ENCODE measurements around the gene TSC1. TPM values are rescaled to one million over a fixed set of nuclear protein-coding genes. Genes with fewer than 3 reads are reported as not detected.

Gene TSC1
- total RNA-seq, 1 donor = 68.4 TPM

DNA sequence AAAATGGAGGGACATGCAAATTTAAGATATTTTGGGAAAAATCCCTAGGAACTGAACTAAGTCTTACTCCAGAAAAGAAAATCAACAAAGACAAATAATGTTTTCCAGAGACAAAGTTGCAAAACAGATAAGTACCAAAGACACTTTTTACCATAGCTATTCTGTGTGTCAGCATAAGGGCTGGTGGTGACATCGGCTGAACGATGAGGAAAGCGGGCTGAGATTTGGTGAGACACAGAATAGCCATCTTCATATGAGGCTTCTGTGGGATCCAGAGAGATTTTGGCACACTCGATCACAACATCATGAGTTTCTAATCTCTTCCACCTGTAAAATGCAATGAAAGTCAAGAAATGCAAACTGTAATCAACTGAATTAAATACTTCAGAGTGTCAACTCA, 32.3 kb downstream of the TSC1 start:
- TF ChIP-seq, protein P1, sequence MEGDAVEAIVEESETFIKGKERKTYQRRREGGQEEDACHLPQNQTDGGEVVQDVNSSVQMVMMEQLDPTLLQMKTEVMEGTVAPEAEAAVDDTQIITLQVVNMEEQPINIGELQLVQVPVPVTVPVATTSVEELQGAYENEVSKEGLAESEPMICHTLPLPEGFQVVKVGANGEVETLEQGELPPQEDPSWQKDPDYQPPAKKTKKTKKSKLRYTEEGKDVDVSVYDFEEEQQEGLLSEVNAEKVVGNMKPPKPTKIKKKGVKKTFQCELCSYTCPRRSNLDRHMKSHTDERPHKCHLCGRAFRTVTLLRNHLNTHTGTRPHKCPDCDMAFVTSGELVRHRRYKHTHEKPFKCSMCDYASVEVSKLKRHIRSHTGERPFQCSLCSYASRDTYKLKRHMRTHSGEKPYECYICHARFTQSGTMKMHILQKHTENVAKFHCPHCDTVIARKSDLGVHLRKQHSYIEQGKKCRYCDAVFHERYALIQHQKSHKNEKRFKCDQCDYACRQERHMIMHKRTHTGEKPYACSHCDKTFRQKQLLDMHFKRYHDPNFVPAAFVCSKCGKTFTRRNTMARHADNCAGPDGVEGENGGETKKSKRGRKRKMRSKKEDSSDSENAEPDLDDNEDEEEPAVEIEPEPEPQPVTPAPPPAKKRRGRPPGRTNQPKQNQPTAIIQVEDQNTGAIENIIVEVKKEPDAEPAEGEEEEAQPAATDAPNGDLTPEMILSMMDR (IDR thresholded peaks at IDR 0.05; ENCODE audit: extremely low read depth, low read depth, low read length) = no peak
- H3K4me2 ChIP-seq (ENCODE audit: insufficient read depth, low read length) = no peak overlapping the region
- peaks cover 57% of the 10 kb centered on the region for H3K36me3 ChIP-seq (ENCODE audit: insufficient read depth, low read length)
- no peaks in the 10 kb centered on the region for H3K9me3 ChIP-seq (ENCODE audit: low read depth, low read length)
- no peak overlapping the region for H3K4me3 ChIP-seq (ENCODE audit: insufficient read depth, low read length)
- H3K4me1 ChIP-seq (ENCODE audit: insufficient read depth, low read length) = no peaks in the 10 kb centered on the region
- no peaks in the 10 kb centered on the region for H4K20me1 ChIP-seq (ENCODE audit: insufficient read depth, low read length)
- H3K27ac ChIP-seq (ENCODE audit: low read depth, low read length) = no peak overlapping the region
- H2AFZ ChIP-seq (ENCODE audit: low read length) = no peak overlapping the region
- H3K27me3 ChIP-seq (ENCODE audit: insufficient read depth, low read length) = no peaks in the 10 kb centered on the region
- no peaks in the 10 kb centered on the region for H3K79me2 ChIP-seq (ENCODE audit: insufficient read depth, low read length)
- no peak for DNase-seq (ENCODE audit: insufficient read length, low spot score, missing footprints)

DNA sequence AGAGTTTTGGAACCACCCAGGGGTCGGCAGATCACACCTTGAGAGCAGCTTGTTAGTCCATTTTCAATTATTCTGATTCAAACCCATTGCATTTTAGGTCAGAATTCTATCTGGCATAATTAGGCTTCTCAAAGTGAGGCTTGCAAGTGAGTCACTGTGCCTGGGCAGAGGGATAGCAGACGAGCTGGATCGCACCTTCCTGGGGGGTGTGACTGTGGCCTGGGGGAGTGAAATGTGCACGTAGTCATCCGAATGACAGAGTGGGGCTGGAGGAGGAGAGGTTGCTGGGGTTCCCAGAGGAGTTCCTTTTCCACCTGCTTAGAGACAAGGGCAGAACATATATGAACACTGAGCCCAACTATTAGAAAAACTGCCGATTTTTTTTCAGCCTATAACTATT, 34.0 kb downstream of the TSC1 start:
- peaks cover 55% of the 10 kb centered on the region for H3K36me3 ChIP-seq (ENCODE audit: insufficient read depth, low read length)
- TF ChIP-seq, protein P1 (IDR thresholded peaks at IDR 0.05; ENCODE audit: extremely low read depth, low read depth, low read length) = no peak
- no peak for DNase-seq (ENCODE audit: insufficient read length, low spot score, missing footprints)
- no peaks in the 10 kb centered on the region for H3K27me3 ChIP-seq (ENCODE audit: insufficient read depth, low read length)
- no peak overlapping the region for H3K27ac ChIP-seq (ENCODE audit: low read depth, low read length)
- no peaks in the 10 kb centered on the region for H3K79me2 ChIP-seq (ENCODE audit: insufficient read depth, low read length)
- no peak overlapping the region for H3K4me3 ChIP-seq (ENCODE audit: insufficient read depth, low read length)
- H3K9me3 ChIP-seq (ENCODE audit: low read depth, low read length) = no peaks in the 10 kb centered on the region
- H4K20me1 ChIP-seq (ENCODE audit: insufficient read depth, low read length) = no peaks in the 10 kb centered on the region
- H2AFZ ChIP-seq (ENCODE audit: low read length) = no peak overlapping the region
- no peaks in the 10 kb centered on the region for H3K4me1 ChIP-seq (ENCODE audit: insufficient read depth, low read length)
- no peak overlapping the region for H3K4me2 ChIP-seq (ENCODE audit: insufficient read depth, low read length)

DNA sequence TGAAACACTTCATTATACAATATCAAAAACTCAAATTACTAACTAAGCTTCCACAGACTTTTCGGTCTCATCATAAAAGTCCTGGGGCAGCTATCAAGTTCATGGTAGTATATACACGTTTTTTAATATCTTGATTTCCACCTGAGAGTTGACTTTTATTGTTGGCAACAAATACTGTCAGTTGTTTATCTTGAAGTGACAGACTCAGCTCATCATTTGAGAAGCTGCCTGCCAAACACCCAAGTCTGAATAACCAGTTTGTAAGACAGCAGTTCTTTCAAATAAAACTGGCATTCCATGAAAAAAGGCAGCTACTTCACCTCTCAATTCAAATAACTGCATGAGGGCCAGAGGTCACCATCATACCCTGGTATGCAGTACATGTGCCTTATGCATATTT, 35.1 kb downstream of the TSC1 start:
- no peak overlapping the region for H3K4me3 ChIP-seq (ENCODE audit: insufficient read depth, low read length)
- H3K27ac ChIP-seq (ENCODE audit: low read depth, low read length) = no peak overlapping the region
- H3K79me2 ChIP-seq (ENCODE audit: insufficient read depth, low read length) = no peaks in the 10 kb centered on the region
- H3K4me1 ChIP-seq (ENCODE audit: insufficient read depth, low read length) = no peaks in the 10 kb centered on the region
- H3K9me3 ChIP-seq (ENCODE audit: low read depth, low read length) = no peaks in the 10 kb centered on the region
- no peak overlapping the region for H3K4me2 ChIP-seq (ENCODE audit: insufficient read depth, low read length)
- H4K20me1 ChIP-seq (ENCODE audit: insufficient read depth, low read length) = no peaks in the 10 kb centered on the region
- no peak for DNase-seq (ENCODE audit: insufficient read length, low spot score, missing footprints)
- no peaks in the 10 kb centered on the region for H3K27me3 ChIP-seq (ENCODE audit: insufficient read depth, low read length)
- TF ChIP-seq, protein P1 (IDR thresholded peaks at IDR 0.05; ENCODE audit: extremely low read depth, low read depth, low read length) = no peak
- H3K36me3 ChIP-seq (ENCODE audit: insufficient read depth, low read length) = peaks cover 60% of the 10 kb centered on the region
- H2AFZ ChIP-seq (ENCODE audit: low read length) = no peak overlapping the region

DNA sequence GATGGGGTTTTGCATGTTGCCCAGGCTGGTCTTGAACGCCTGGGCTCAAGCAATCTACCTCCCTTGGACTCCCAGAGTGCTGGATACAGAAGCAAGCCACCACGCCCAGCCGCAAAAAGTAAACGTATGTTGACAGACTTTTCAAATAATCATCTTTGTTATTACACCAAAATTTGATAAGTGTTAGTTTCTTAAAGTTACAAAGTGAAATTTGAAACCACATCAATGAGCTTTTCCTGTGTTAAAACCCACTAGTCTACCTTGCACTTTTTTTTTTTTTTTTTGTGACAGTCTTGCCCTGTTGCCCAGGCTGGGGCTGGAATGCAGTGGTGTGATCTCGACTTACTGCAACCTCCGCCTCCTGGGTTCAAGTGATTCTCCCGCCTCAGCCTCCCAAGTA, 35.8 kb downstream of the TSC1 start:
- TF ChIP-seq, protein P1 (IDR thresholded peaks at IDR 0.05; ENCODE audit: extremely low read depth, low read depth, low read length) = no peak
- Histone ChIP-seq H3K4me3 (ENCODE audit: insufficient read depth, low read length) (no peak overlapping the region), H3K27ac (ENCODE audit: low read depth, low read length) (no peak overlapping the region), H3K27me3 (ENCODE audit: insufficient read depth, low read length) (no peaks in the 10 kb centered on the region), H3K4me1 (ENCODE audit: insufficient read depth, low read length) (no peaks in the 10 kb centered on the region), H3K36me3 (ENCODE audit: insufficient read depth, low read length) (peaks cover 66% of the 10 kb centered on the region), H3K79me2 (ENCODE audit: insufficient read depth, low read length) (no peaks in the 10 kb centered on the region), H4K20me1 (ENCODE audit: insufficient read depth, low read length) (no peaks in the 10 kb centered on the region), H2AFZ (ENCODE audit: low read length) (no peak overlapping the region), H3K4me2 (ENCODE audit: insufficient read depth, low read length) (no peak overlapping the region), H3K9me3 (ENCODE audit: low read depth, low read length) (no peaks in the 10 kb centered on the region)
- DNase-seq (ENCODE audit: insufficient read length, low spot score, missing footprints) = no peak

Measured in osteoblast (primary cell).